ENCODE data around the gene PJA1. TPM values are rescaled to one million over a fixed set of nuclear protein-coding genes. Genes with fewer than 3 reads are reported as not detected.

The PJA1 gene, protein sequence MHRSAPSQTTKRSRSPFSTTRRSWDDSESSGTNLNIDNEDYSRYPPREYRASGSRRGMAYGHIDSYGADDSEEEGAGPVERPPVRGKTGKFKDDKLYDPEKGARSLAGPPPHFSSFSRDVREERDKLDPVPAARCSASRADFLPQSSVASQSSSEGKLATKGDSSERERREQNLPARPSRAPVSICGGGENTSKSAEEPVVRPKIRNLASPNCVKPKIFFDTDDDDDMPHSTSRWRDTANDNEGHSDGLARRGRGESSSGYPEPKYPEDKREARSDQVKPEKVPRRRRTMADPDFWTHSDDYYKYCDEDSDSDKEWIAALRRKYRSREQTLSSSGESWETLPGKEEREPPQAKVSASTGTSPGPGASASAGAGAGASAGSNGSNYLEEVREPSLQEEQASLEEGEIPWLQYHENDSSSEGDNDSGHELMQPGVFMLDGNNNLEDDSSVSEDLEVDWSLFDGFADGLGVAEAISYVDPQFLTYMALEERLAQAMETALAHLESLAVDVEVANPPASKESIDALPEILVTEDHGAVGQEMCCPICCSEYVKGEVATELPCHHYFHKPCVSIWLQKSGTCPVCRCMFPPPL
- total RNA-seq = 51.2 TPM
- 23.7 TPM for polyA plus RNA-seq

GRCh38 chrX:69165087-69165651 is at the start of gene PJA1:
TSS of gene PJA1 (minus strand) at chrX:69165453. CDS start at chrX:69163073, 2,380 bp downstream.
- under 1% methylated on average over 48 of the region's 48 CpGs for WGBS
- peak within 1 kb of the TSS; percentile 16 for H3K27ac ChIP-seq (ENCODE audit: low read depth)
- no peak for DNase-seq (ENCODE audit: extremely low spot score)
- H3K36me3 ChIP-seq (ENCODE audit: insufficient read depth) = no peaks in the 10 kb centered on the region
- peak within 1 kb of the TSS; percentile 67 for H3K4me3 ChIP-seq (ENCODE audit: low read depth, low read length)
- H3K4me1 ChIP-seq (ENCODE audit: insufficient read depth) = no peaks in the 10 kb centered on the region

GRCh38 chrX:69214463-69214862 is 49.2 kb upstream of the PJA1 start:
- Histone ChIP-seq H3K4me3 (ENCODE audit: low read depth, low read length) (no peak overlapping the region), H3K4me1 (ENCODE audit: insufficient read depth) (no peaks in the 10 kb centered on the region), H3K27ac (ENCODE audit: low read depth) (no peak overlapping the region), H3K36me3 (ENCODE audit: insufficient read depth) (no peaks in the 10 kb centered on the region)
- 88% methylated on average over 5 of the region's 5 CpGs for WGBS
- no peak for DNase-seq (ENCODE audit: extremely low spot score)

DNA sequence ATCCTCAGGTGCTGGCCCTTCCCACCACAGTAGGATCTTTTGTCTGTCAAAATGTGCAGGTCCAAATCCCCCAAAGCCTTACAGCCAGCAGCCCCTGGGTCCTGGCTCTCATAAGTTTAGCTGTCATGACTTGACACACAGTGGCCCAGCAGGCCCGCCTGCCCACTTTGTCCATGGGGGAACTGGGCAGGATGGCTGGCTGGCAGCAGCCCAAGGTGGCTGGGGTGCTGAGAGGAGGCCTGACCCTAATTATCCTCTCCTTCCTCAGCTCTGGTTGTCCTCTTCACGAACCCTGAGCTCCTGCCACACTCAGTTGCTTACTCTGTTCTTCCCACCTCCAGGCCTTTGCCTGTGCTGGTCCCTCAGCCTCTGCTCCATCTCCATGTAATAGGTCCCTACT is 46.4 kb upstream of the PJA1 start:
- no peaks in the 10 kb centered on the region for H3K4me1 ChIP-seq (ENCODE audit: insufficient read depth)
- WGBS = 98% methylated on average over 2 of the region's 2 CpGs
- no peak overlapping the region for H3K4me3 ChIP-seq (ENCODE audit: low read depth, low read length)
- H3K36me3 ChIP-seq (ENCODE audit: insufficient read depth) = no peaks in the 10 kb centered on the region
- DNase-seq (ENCODE audit: extremely low spot score) = no peak
- no peak overlapping the region for H3K27ac ChIP-seq (ENCODE audit: low read depth)

DNA sequence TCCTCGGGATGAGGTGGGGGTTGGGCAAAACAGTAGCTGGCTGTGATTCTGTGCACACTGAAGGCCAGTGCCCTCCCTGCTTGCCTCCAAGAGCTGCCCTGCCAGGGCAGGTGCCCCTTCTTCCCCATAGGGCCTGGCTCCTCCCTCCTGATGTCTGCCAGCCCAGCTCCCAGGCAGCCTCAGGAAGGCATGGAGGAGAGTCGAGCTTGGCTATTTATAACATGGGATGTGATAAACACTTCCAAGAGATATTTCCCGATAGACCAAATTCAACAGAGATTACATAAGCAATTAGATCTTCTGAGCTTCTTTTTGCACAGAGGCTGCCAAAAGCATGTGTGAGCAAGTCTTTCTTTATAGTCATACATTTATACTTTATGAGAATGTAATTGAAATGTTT is 45.3 kb upstream of the PJA1 start:
- no peak overlapping the region for H3K4me3 ChIP-seq (ENCODE audit: low read depth, low read length)

GRCh38 chrX:69207216-69207615 is 42.0 kb upstream of the PJA1 start:
- Histone ChIP-seq H3K4me3 (ENCODE audit: low read depth, low read length) (no peak overlapping the region), H3K4me1 (ENCODE audit: insufficient read depth) (no peaks in the 10 kb centered on the region), H3K36me3 (ENCODE audit: insufficient read depth) (no peaks in the 10 kb centered on the region), H3K27ac (ENCODE audit: low read depth) (no peak overlapping the region)
- no peak for DNase-seq (ENCODE audit: extremely low spot score)
- 69% methylated on average over 3 of the region's 3 CpGs for WGBS

More for the DNA sequence above, 45.3 kb upstream of the PJA1 start:
- Histone ChIP-seq H3K36me3 (ENCODE audit: insufficient read depth) (no peaks in the 10 kb centered on the region), H3K27ac (ENCODE audit: low read depth) (no peak overlapping the region), H3K4me1 (ENCODE audit: insufficient read depth) (no peaks in the 10 kb centered on the region)
- peak; percentile 32 for DNase-seq (ENCODE audit: extremely low spot score)
- WGBS = 24% methylated on average over 3 of the region's 3 CpGs

GRCh38 chrX:69203638-69204037 is 38.4 kb upstream of the PJA1 start:
- WGBS = 73% methylated on average over 4 of the region's 4 CpGs
- no peak for DNase-seq (ENCODE audit: extremely low spot score)
- H3K4me3 ChIP-seq (ENCODE audit: low read depth, low read length) = no peak overlapping the region
- H3K27ac ChIP-seq (ENCODE audit: low read depth) = no peak overlapping the region
- no peaks in the 10 kb centered on the region for H3K4me1 ChIP-seq (ENCODE audit: insufficient read depth)
- no peaks in the 10 kb centered on the region for H3K36me3 ChIP-seq (ENCODE audit: insufficient read depth)

GRCh38 chrX:69197690-69198089 is 32.4 kb upstream of the PJA1 start:
- DNase-seq (ENCODE audit: extremely low spot score) = no peak
- H3K4me3 ChIP-seq (ENCODE audit: low read depth, low read length) = no peak overlapping the region
- no peaks in the 10 kb centered on the region for H3K36me3 ChIP-seq (ENCODE audit: insufficient read depth)
- 64% methylated on average over 1 of the region's 1 CpG for WGBS
- no peak overlapping the region for H3K27ac ChIP-seq (ENCODE audit: low read depth)
- H3K4me1 ChIP-seq (ENCODE audit: insufficient read depth) = no peaks in the 10 kb centered on the region

GRCh38 chrX:69196666-69197065 is 31.4 kb upstream of the PJA1 start:
- 81% methylated on average over 3 of the region's 3 CpGs for WGBS
- no peak overlapping the region for H3K4me3 ChIP-seq (ENCODE audit: low read depth, low read length)

DNA sequence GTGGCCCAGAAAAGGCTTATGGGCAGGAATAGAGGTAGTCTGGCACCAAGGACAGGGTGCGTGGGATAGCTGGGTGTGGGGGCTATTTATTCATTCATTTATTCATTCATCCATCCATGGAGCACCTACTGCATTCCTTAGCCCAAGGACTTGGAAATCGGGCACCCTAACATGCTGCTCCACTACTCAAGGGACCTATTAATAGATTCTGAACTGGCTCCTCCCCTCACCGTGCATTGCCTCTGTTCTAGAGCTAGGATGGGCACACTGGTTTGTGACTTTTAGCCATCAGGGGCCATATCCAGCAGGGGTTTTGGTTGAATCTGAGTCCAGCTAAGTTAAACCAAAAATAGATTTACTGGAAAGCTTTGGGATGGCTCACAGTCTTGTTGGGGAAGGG is 30.6 kb upstream of the PJA1 start:
- Histone ChIP-seq H3K27ac (ENCODE audit: low read depth) (no peak overlapping the region), H3K4me1 (ENCODE audit: insufficient read depth) (no peaks in the 10 kb centered on the region), H3K36me3 (ENCODE audit: insufficient read depth) (no peaks in the 10 kb centered on the region), H3K4me3 (ENCODE audit: low read depth, low read length) (no peak overlapping the region)
- WGBS = 60% methylated on average over 3 of the region's 3 CpGs
- no peak for DNase-seq (ENCODE audit: extremely low spot score)

More at GRCh38 chrX:69196666-69197065, 31.4 kb upstream of the PJA1 start:
- Histone ChIP-seq H3K27ac (ENCODE audit: low read depth) (no peak overlapping the region), H3K4me1 (ENCODE audit: insufficient read depth) (no peaks in the 10 kb centered on the region), H3K36me3 (ENCODE audit: insufficient read depth) (no peaks in the 10 kb centered on the region)
- no peak for DNase-seq (ENCODE audit: extremely low spot score)

DNA sequence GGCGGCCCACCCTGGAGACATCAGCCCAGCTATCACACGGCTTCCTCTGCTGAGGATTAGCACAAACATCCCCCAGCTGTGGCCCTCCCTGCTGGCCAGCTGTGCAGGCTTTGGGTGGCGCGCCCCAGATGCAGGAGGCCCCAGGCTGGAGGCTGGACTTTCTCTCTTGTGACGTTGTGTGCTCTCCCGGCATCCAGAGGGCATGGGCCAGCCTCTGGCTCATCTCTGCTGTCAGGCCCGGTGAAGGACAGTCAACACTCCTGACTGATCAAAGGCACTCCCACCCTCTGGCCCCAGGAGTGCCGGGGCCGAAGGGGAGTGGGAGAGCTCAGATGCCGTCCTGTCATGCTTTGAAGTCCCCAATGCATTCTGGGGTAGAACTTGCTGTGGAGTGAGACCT is 29.9 kb upstream of the PJA1 start:
- DNase-seq (ENCODE audit: extremely low spot score) = no peak
- H3K36me3 ChIP-seq (ENCODE audit: insufficient read depth) = no peaks in the 10 kb centered on the region
- 54% methylated on average over 10 of the region's 10 CpGs for WGBS

DNA sequence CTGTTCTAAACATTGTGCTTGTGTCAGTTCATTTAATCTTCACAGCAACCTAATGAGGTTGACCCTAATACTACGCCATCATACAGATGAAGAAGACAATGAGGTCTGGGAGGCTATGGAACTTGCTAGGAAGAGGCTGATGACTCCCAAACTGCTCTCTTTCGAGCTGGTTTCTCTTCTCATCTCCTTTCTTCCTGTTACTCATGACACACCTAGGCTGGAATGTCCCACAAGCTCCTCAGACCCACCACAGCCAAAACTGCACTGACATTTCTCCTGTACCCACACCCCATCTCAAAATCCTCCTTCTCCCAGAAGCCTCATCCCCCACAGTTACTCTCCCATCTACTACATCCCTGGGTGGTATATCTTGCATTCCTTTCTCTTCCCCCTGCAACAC is 27.4 kb upstream of the PJA1 start:
- Histone ChIP-seq H3K4me1 (ENCODE audit: insufficient read depth) (no peaks in the 10 kb centered on the region), H3K4me3 (ENCODE audit: low read depth, low read length) (no peak overlapping the region), H3K27ac (ENCODE audit: low read depth) (no peak overlapping the region), H3K36me3 (ENCODE audit: insufficient read depth) (no peaks in the 10 kb centered on the region)
- 89% methylated on average over 2 of the region's 2 CpGs for WGBS
- no peak for DNase-seq (ENCODE audit: extremely low spot score)

More for the DNA sequence above, 29.9 kb upstream of the PJA1 start:
- Histone ChIP-seq H3K4me3 (ENCODE audit: low read depth, low read length) (no peak overlapping the region), H3K27ac (ENCODE audit: low read depth) (no peak overlapping the region), H3K4me1 (ENCODE audit: insufficient read depth) (no peaks in the 10 kb centered on the region)

- DNase-seq (ENCODE audit: extremely low spot score) = no peak
- WGBS = 40% methylated on average over 9 of the region's 9 CpGs
- Histone ChIP-seq H3K4me3 (ENCODE audit: low read depth, low read length) (no peak overlapping the region), H3K36me3 (ENCODE audit: insufficient read depth) (no peaks in the 10 kb centered on the region), H3K27ac (ENCODE audit: low read depth) (no peak overlapping the region), H3K4me1 (ENCODE audit: insufficient read depth) (no peaks in the 10 kb centered on the region)
Measured at GRCh38 chrX:69189576-69190371, 24.5 kb upstream of the PJA1 start.

DNA sequence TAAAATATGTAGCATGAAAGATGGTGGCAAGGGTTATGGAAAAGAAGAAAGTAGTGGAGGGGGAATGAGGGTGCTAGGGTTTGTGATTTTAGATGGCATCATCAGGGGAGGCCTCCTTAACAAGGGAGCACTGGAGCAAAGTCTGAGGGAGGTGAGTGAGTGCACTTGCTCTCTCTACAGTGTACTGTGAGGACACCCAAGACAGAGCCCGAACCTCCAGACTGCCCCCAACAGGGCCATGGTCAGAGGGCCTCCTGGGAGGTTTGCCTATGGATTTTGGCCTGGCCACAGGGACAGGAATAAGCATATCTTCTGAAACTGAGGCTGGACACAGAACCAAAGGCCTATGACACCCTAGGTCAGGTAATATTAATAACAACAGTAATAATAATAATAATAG is 21.4 kb upstream of the PJA1 start:
- H3K4me1 ChIP-seq (ENCODE audit: insufficient read depth) = no peaks in the 10 kb centered on the region
- H3K36me3 ChIP-seq (ENCODE audit: insufficient read depth) = no peaks in the 10 kb centered on the region
- no peak overlapping the region for H3K27ac ChIP-seq (ENCODE audit: low read depth)
- DNase-seq (ENCODE audit: extremely low spot score) = no peak
- WGBS = 79% methylated on average over 1 of the region's 1 CpG
- no peak overlapping the region for H3K4me3 ChIP-seq (ENCODE audit: low read depth, low read length)

All from urinary bladder (tissue), 4 donors.